ENCODE measurements around the gene DCP1B.

GRCh38 chr12:1978078-1978862 lies 26.0 kb downstream of the DCP1B start:
- TF ChIP-seq CTCF (IDR thresholded peaks at IDR 0.05) (no peak), EZH2 (IDR thresholded peaks at IDR 0.05; ENCODE audit: borderline replicate concordance, insufficient read depth, low read depth, low read length, poor library complexity, severe bottlenecking) (no peak)
